HepG2 (cell line): ENCODE measurements around the gene CDT1. TPM values are rescaled to one million over a fixed set of nuclear protein-coding genes. Genes with fewer than 3 reads are reported as not detected.

Experiments used
- CBX1 ChIP-seq: IDR thresholded peaks from one replicate; pipeline ENCODE4 v1.6.1; 2016; ENCODE audit warnings: antibody characterized with exemption, low read depth
- CERS6 ChIP-seq: sonication (generic); formaldehyde crosslinking; IDR thresholded peaks from 2 replicates; pipeline ENCODE4 v1.5.0; 2020; ENCODE audit warnings: missing genetic modification reagents
- EHMT2 ChIP-seq: fragments of 200-600 bp; sonication (generic); IDR thresholded peaks from 2 replicates; pipeline ENCODE4 v1.7.0; 2017; ENCODE audit warnings: antibody characterized with exemption, low read depth, low read length, borderline replicate concordance
- NR2C2 ChIP-seq: sonication (generic); formaldehyde crosslinking; IDR thresholded peaks from 2 replicates; pipeline ENCODE4 v1.4.0; 2020; ENCODE audit warnings: missing genetic modification reagents, mild to moderate bottlenecking, moderate library complexity, borderline replicate concordance
- PREB ChIP-seq: sonication (generic); formaldehyde crosslinking; IDR thresholded peaks from 2 replicates; pipeline ENCODE4 v1.4.0; 2020; ENCODE audit warnings: missing genetic modification reagents
- THAP9 ChIP-seq: sonication (generic); formaldehyde crosslinking; IDR thresholded peaks from 2 replicates; pipeline ENCODE4; 2020; ENCODE audit warnings: missing genetic modification reagents, mild to moderate bottlenecking, borderline replicate concordance
- ZMYM2 ChIP-seq: sonication (generic); formaldehyde crosslinking; IDR thresholded peaks from 2 replicates; pipeline ENCODE4 v1.8.0; 2022; ENCODE audit warnings: mild to moderate bottlenecking, missing genetic modification reagents
- ZNF33B ChIP-seq: sonication (generic); formaldehyde crosslinking; IDR thresholded peaks from 2 replicates; pipeline ENCODE4 v1.5.1; 2020; ENCODE audit warnings: mild to moderate bottlenecking, missing genetic modification reagents
- ZNF484 ChIP-seq: sonication (generic); formaldehyde crosslinking; IDR thresholded peaks from 2 replicates; pipeline ENCODE4 v1.5.1; 2020; ENCODE audit warnings: mild to moderate bottlenecking, low read depth, missing genetic modification reagents, borderline replicate concordance
- ZNF703 ChIP-seq: sonication (generic); formaldehyde crosslinking; IDR thresholded peaks from 2 replicates; pipeline ENCODE4 v1.5.1; 2020; ENCODE audit warnings: missing genetic modification reagents, mild to moderate bottlenecking, moderate library complexity, borderline replicate concordance
- ZNF768 ChIP-seq: sonication (generic); formaldehyde crosslinking; IDR thresholded peaks from 2 replicates; pipeline ENCODE4 v1.4.0; 2020; ENCODE audit warnings: missing genetic modification reagents
- polyA plus RNA-seq, 8 experiments: library from polyadenylated mRNA; depleted of rRNA in 3 of 8; stranded (reverse) in 7 of 8; unstranded in 1 of 8; fragments of >200 nt; fragmentation: Illumina TruSeq in 4 of 8; extraction: Trizol in 4 of 8; gene quantifications; 2 replicates each; pipeline versions ENCODE4 v1.2.1 to v1.2.3, GENCODE V29; 2011 to 2016; ENCODE audit warnings: low read depth in 4 of 8, missing spikeins in 1 of 8, mixed read lengths in 1 of 8; ENCODE audit not compliant: insufficient read depth in 1 of 8
- total RNA-seq, 5 experiments: library from RNA; depleted of rRNA; stranded (reverse); fragments of >200 nt; fragmentation: Illumina TruSeq; extraction: Trizol; gene quantifications; 2 replicates each; pipeline ENCODE4 v1.2.3, GENCODE V29; 2016; ENCODE audit warnings: low read depth in 1 of 5
- TF ChIP-seq, protein P1 (sequence below): sonication (generic); IDR thresholded peaks from 2 replicates; pipeline ENCODE4 v1.6.1; 2016; ENCODE audit warnings: low read depth, borderline replicate concordance
- TF ChIP-seq, protein P2 (sequence below): sonication (generic); formaldehyde crosslinking; IDR thresholded peaks from 2 replicates; pipeline ENCODE4 v1.4.0; 2020; ENCODE audit warnings: mild to moderate bottlenecking, missing genetic modification reagents
- TF ChIP-seq, protein P3 (sequence below): sonication (generic); formaldehyde crosslinking; IDR thresholded peaks from 2 replicates; pipeline ENCODE4 v1.8.0; 2022; ENCODE audit warnings: missing genetic modification reagents, mild to moderate bottlenecking, borderline replicate concordance

The CDT1 gene
- total and polyA plus RNA-seq, 2 of the 13 experiments (the other 11 are each of a cell fraction or from before 2014, with no cell fraction given): 23.1 to 23.8 TPM

DNA sequence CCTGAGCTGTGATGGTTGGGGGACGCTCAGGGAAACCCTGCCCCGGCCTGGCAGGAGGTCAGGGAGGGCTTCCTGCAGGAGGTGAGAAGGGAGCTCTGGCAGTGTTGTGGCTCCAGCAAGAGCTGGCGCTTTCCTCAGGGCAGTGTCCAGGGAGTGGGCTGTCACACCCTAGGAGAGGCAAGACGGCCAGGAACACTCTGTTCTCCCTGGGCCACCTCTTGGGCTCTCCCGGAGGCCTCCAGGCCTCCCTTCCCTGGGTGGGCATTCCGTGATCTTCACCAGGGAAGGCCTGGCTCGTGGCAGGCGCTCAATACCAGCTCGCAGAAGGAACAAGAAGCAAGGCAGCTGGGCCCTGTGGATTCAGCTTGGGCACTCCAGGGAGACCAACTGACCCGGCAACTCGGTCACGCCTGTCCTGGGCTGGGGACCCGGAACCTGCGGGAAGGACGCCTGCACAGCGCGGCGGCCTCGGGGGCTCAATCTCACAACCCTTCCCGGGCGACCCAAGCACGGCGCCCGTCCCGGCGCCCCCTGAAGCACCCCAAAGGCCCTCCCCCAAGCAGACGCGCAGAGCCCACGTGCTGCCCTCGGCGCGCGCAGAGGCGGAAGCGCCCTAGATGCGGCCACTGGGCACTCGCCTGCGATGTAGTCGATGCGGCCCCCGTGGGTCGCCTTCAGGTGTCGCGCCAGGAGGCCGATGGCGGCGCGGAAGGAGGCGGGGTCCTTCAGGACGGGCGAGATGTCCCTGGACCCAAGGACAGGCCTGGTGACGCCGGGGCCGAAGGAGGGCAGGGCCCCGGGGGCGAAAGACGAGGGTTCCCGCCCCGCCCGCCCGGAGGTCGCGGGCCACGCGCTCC is 7.6 kb downstream of the CDT1 start (continued):
- TF ChIP-seq, protein P1, sequence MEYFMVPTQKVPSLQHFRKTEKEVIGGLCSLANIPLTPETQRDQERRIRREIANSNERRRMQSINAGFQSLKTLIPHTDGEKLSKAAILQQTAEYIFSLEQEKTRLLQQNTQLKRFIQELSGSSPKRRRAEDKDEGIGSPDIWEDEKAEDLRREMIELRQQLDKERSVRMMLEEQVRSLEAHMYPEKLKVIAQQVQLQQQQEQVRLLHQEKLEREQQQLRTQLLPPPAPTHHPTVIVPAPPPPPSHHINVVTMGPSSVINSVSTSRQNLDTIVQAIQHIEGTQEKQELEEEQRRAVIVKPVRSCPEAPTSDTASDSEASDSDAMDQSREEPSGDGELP: no peak
- TF ChIP-seq ZNF768 (CRISPR knock-in tag) (peak; percentile 59; the same call in 1 of the 2 replicates), ZMYM2 (no peak), CBX1 (peak; percentile 47), THAP9 (CRISPR knock-in tag) (peak; percentile 57; the same call in 1 of the 2 replicates), PREB (CRISPR knock-in tag) (no peak), ZNF703 (CRISPR knock-in tag) (0 out of 2 replicates have a peak, but pooled peaks have one; percentile 83), EHMT2 (no peak), ZNF33B (CRISPR knock-in tag) (no peak), CERS6 (CRISPR knock-in tag) (no peak), NR2C2 (CRISPR knock-in tag) (peak; percentile 38; the same call in 1 of the 2 replicates), ZNF484 (CRISPR knock-in tag) (no peak)
- TF ChIP-seq, protein P2, sequence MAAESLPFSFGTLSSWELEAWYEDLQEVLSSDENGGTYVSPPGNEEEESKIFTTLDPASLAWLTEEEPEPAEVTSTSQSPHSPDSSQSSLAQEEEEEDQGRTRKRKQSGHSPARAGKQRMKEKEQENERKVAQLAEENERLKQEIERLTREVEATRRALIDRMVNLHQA (CRISPR knock-in tag): no peak
- TF ChIP-seq, protein P3, sequence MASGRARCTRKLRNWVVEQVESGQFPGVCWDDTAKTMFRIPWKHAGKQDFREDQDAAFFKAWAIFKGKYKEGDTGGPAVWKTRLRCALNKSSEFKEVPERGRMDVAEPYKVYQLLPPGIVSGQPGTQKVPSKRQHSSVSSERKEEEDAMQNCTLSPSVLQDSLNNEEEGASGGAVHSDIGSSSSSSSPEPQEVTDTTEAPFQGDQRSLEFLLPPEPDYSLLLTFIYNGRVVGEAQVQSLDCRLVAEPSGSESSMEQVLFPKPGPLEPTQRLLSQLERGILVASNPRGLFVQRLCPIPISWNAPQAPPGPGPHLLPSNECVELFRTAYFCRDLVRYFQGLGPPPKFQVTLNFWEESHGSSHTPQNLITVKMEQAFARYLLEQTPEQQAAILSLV: peak; percentile 81; the same call in 1 of the 2 replicates
